Left ventricle myocardium superior (tissue), 1 donor: ENCODE results near the gene TXNRD1. TPM values are rescaled to one million over a fixed set of nuclear protein-coding genes. Genes with fewer than 3 reads are reported as not detected.
A peak's percentile ranks its signal among the peaks of the same experiment; 100 is the strongest.
"Not testable (repeated sequence)": the region's sequence is repeated elsewhere in the genome, so short reads cannot be mapped to it uniquely, and the experiment has no call there.

Experiments
- ATAC-seq: fragments of 200-7000 bp; cut with Tn5 transposase; one replicate; pipeline ENCODE4 v1.9.1; 2020; ENCODE audit warnings: mild to moderate bottlenecking, moderate library complexity
- DNase-seq: peaks from one replicate; pipeline ENCODE4 v3.0.0-alpha.2; 2020
- intact Hi-C: fragments of 100-400 bp; cut with micrococcal nuclease; formaldehyde crosslinking; loops from one replicate; pipeline ENCODE4 v1.11.0; 2022
- total RNA-seq: library from RNA; stranded (reverse); fragmentation: NEBNext Ultra II Directional; extraction: Animal tissue kit (Norgen Biotek cat#: 25700); gene quantifications from one replicate; pipeline ENCODE4 v1.2.1, GENCODE V29; 2021
- donor health status: DM: no; HTN: yes; CAD: no; lungs with severe emphysema.

Gene TXNRD1
- total RNA-seq, 1 donor from 2014 or later: 88.0 TPM

DNA sequence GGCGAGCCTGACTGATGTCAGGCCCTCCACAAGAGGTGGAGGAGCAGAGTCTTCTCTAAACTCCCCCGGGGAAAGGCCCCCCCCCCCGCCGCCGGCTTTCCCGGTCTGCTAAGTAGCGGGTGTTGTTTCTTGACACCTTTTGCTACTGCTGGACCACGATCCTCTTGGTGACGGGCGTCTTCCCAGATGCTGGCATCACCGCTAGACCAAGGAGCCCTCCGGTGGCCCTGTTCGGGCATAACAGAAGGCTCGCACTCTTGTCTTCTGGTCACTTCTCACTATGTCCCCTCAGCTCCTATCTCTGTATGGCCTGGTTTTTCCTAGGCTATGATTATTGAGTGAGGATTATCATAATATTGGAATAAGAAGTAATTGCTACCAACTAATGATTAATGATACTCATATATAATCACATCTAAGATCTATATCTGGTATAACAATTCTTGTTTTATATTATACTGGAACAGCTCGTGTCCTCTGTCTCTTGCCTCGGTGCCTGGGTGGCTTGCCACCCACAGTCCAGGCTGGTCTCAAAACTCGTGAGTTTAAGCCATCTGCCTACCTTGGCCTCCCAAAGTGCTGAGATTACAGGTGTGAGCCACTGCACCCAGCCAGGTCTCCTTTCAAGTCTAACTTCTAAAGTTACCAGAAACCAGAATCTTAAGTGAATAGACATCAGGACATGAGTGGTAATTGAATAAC, 78.7 kb downstream of the TXNRD1 start:
- ATAC-seq, intact Hi-C loops: not testable (repeated sequence)
- DNase-seq: peak; percentile 54

DNA sequence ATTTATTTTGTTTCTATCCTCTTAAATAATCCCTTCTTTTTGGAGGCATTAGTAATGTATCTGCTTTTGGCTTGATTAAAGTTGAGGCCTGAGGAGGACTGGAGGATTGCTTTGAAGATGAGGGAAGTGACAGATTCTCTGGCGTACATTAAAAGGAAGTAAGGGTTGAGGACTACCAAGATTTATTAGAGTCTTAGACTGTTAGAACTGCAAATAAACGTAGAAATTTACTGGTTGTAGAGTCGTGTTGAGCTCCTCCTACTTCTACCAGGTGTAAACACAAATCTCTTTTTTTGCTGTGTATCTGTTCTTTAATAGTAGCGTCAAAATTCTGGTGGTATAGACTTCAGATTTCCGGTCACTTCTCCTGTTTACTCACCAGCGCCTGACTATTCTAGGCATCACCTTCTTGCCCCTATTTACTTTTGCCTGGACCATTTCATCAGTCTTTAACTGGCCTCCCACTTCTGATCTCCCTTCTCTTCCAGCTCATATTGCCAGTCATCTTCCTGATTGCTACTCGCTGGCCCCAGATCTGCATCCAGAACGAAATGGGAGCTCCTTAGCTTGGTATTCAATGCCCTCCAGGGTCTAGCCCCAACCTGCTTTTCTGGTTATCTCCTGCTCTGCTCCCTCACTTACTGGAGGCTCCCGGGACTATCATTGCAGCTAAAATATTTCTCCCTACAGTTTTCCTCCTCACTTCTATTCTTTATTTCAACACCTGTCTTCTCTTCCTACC, 79.5 kb downstream of the TXNRD1 start:
- DNase-seq (no peak), ATAC-seq (no peak)
- intact Hi-C loops: no loop called here

DNA sequence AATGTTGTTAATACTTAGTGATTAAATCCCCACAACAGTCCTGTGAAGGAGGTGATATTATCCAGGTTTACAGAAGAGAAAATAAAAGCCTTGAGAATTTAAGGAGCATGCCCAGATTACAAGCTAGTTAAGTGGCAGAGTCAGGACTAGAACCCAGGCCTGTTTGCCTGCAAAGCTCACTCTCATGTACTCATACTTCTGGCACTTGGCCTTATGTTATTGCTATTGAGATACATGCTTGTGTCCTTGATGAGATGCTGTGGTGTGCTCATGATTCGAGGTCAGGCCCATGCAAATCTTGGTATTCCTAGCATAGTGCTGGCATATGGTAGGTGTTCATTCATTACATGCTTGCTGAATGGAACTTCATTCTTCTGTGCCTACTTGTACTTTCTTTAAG, 80.4 kb downstream of the TXNRD1 start:
- intact Hi-C loops: no loop called here
- ATAC-seq: no peak

DNA sequence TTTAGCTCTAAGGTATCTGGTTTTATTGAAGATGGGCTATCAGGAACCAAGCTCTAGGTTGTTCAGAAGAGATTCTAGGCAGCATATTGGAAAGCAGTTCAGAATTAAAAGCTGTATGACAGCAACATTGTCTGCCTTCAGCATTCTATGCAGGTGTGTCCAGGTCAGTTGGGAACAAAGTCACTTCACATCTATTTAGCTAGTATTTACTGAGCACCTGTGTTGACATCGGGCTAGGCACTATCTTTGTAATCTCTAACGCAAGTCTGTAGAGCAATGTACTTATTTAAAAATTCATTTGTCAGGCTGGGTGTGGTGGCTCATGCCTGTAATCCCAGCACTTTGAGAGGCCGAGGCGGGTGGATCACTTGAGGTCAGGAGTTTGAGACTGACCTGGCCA, 81.1 kb downstream of the TXNRD1 start:
- ATAC-seq (no peak), DNase-seq (no peak)
- intact Hi-C loops: no loop called here

More for the DNA sequence above, 80.4 kb downstream of the TXNRD1 start:
- no peak for DNase-seq

DNA sequence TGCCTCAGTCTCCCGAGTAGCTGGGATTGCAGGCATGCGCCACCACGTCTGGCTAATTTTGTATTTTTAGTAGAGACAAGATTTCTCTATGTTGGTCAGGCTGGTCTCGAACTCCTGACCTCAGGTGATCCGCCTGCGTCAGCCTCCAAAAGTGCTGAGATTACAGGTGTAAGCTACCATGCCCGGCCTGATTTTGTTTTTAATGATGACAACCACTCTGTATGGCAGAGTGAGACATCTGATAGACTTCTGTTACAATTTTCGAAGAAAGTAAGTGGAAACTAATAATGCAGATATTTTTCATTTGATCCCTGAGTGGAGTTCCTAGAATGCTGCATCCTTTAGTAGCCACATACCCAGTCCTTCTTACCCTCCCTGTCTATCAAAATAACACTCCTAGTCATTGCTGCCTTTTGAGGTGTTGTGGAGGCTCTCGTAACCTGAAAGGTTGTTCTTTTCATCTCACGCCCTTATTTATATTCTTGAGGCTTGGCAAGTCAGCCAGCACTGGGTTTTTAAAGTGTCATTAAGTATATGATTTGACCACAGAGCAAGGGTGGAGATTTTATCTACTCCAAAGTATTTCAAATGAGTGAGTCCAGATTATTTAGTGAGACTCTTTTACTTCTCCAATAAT, 82.0 kb downstream of the TXNRD1 start:
- intact Hi-C loops: no loop called here

DNA sequence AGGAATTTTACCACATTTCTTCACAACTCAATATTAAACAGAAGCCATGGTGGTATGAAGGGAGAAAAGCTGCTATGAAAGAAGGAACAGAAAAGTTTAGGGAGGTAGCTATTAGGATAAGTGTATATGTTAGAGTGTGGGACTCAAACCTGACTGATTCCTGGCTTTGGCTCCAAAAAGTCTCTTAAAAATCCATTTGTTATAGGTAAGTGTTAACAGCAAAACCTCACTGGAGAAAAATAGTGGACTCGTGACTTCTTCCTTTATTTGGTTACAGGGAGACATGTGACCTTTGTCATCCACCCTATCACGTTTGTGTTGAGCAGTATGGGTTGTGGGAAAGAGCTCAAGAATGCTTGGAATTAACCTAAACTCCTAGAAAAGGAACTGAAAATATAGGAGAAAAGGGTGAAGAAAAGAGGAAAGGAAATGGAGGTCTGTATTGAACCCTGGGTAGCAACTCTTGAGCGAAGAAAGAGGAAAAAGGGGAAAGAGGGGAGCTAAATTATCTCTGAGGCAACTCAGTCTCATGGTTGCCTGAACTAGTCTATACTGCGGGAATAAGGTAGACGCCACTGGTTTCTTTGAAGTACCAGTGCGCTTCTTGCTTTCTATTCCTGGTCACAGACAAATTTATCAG, 84.4 kb downstream of the TXNRD1 start:
- intact Hi-C loops: no loop called here
- DNase-seq (no peak), ATAC-seq (no peak)

More for the DNA sequence above, 82.0 kb downstream of the TXNRD1 start:
- no peak for DNase-seq
- ATAC-seq: no peak

DNA sequence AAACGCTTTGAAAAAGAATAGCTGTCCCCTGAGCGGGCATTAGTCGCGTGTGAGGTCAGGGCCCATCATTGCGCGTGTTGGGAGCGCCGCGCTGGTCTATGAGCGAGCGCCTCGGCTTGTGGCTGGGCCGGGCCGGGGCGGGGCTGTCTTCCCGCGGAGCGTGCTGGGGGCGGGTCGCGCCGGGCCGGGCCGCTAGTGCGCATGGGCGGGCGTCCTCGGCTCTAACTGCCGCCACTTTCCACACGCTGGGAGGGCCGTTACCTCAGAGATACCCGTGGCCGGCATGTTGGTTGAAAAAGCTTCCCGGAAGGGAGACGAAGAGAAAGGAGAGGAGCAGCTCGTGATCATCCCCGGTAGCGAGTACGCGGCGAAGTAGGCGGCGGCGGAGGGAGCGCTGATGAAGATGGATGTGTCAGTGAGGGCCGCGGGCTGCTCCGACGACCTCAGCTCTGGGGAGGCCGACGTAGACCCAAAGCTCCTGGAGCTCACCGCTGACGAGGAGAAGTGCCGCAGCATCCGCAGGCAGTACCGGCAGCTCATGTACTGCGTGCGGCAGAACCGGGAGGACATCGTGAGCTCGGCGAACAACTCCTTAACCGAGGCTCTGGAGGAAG, 88.1 kb downstream of the TXNRD1 start, which contains the start of gene EID3:
Gene EID3, plus strand, starts transcription at position 202 of the 614 bp plus-strand sequence. Its CDS starts 196 bp downstream, at position 398.
- peak; percentile 96 for DNase-seq
- intact Hi-C loops: no loop called here

DNA sequence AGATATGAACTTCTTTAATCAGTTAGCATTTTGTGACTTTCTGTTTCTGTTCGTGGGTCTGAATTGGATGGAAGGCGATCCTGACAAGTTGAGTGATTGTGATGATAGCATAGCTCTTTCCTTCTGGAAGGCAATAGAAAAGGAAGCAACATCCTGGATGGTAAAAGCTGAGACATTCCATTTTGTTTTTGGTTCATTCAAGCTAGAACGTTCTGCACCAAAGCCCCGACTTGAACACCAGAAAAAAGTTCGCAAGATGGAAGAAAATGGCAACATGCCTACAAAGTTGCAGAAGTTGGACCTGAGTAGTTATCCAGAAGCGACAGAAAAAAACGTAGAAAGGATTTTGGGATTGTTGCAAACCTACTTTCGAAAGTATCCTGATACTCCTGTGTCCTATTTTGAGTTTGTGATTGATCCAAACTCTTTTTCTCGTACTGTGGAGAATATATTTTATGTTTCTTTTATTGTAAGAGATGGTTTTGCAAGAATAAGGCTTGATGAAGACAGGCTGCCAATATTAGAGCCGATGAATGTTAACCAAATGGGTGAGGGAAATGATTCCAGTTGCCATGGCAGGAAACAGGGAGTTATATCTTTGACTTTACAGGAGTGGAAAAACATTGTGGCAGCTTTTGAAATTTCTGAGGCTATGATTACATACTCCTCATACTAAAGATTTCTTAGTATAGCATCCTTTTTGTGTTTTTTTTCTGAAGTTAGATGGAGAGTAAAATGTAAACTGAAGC, 88.9 kb downstream of the TXNRD1 start:
- intact Hi-C loops: no loop called here
- DNase-seq: no peak
- ATAC-seq: no peak

More for the DNA sequence above, 88.1 kb downstream of the TXNRD1 start, which contains the start of gene EID3:
- peak; percentile 100 for ATAC-seq

DNA sequence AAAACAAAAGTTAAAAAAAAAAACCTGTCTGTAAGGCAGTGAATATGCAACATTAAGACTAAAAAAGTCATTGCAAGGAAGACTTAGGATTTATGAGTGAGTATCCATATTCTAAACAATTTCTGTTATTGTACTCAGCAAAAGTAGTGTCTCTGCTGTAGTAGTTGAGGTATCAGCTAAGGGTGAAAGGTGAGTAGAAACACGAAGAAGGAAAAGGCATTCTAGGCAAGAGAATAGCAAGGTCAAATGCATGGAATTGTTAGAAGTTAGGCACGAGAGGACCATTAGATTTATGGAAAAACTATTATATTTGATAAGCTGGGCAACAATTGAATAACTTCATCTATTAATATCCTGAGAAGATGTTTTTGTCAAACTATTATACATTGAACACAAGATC, 89.8 kb downstream of the TXNRD1 start:
- intact Hi-C loops: no loop called here
- ATAC-seq: no peak
- DNase-seq: no peak

DNA sequence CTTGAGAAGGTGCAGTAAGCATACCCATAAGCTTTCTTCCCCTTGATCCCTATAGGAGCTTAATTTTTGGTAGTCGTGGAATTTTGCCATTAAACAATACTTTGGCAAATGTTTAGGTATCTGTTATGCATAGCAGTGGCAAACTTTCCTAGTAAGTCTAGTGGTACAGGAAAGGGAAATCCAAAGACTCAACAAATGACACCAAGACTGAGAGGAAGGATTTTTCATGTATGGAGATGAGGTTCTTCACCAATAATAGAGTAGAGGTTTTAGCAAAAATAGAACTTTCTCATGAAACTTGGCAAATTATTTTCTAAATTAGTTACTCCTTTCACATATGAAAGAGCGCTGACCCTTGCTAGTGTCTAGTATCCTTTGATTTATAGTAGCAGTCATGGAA, 90.8 kb downstream of the TXNRD1 start:
- DNase-seq (no peak), ATAC-seq (no peak)
- intact Hi-C loops: no loop called here

DNA sequence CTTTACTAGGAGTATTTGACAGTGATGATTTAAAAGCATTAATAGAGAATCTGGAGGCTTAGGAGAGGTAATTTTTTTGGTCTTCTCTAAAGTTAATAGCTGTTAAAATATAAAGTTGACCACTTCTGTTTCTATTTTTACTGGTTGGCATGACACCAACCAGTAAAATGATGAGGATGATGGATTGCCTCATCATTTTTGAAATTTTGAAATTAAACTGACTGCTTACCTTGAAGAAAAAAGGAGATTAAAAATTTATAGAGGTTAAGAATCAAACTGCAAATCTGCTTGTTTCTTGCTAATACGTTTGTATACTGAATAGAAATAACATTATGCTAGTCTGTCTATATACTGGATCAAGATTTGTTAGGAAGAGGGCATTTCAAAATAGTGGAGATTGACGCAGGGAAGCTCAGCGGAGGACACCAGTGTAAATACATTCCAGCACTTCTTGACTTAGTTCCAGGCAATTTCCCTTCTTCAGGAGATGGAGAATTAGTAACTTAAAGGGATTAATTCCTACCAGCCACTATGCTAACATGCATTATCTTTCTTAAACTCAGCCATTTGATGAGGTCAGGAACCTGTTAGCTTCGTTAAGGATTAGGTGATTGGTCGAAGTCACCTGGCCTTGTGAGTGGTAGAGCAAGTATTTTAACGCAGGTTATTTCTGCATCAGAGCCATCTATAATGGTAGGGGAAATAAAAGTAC, 91.5 kb downstream of the TXNRD1 start:
- ATAC-seq: no peak
- DNase-seq: no peak
- intact Hi-C loops: no loop called here

DNA sequence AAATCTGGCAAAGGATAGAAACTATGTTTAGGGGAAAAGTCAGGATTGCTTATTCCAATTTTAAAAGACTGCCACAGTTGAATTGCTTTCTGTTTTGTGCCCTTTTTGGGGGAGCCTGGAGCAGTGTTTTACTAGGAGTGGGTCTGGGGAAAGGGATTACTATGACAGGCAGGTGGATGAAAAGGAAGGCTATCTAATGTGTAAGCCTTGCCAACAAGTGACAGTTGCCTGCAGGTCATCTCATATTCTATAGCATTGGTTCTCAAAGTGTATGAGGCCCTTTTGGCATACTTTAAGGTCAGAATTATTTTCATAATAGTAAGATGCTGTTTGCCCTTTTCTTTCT, 92.0 kb downstream of the TXNRD1 start:
- no peak for ATAC-seq
- intact Hi-C loops: no loop called here
- DNase-seq: no peak

DNA sequence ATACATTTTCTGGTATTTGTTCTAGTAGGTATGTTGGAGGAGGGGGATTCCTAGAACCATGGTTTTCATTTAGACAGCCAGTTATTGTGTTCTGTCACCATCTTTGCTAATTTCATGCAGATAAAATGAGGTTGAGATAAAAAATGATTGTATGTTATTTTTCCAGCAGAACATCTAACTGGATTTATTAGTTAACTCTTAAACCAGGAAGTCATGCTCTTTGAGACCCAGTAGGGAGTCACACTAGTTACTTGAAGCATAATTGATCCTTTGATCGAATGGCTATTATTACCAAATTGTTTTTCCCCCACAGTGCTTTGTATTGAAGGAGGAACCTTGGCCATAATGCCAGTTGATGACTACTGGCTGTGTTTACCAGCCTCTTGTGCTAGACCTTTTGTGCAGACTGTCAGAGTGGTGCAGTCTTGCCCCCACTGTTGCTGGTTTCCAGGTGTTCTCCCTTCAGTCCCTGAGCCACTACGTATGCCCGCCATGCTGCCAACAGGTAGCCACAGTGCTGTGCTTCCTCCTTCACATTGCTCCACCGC, 93.9 kb downstream of the TXNRD1 start:
- intact Hi-C loops: no loop called here

DNA sequence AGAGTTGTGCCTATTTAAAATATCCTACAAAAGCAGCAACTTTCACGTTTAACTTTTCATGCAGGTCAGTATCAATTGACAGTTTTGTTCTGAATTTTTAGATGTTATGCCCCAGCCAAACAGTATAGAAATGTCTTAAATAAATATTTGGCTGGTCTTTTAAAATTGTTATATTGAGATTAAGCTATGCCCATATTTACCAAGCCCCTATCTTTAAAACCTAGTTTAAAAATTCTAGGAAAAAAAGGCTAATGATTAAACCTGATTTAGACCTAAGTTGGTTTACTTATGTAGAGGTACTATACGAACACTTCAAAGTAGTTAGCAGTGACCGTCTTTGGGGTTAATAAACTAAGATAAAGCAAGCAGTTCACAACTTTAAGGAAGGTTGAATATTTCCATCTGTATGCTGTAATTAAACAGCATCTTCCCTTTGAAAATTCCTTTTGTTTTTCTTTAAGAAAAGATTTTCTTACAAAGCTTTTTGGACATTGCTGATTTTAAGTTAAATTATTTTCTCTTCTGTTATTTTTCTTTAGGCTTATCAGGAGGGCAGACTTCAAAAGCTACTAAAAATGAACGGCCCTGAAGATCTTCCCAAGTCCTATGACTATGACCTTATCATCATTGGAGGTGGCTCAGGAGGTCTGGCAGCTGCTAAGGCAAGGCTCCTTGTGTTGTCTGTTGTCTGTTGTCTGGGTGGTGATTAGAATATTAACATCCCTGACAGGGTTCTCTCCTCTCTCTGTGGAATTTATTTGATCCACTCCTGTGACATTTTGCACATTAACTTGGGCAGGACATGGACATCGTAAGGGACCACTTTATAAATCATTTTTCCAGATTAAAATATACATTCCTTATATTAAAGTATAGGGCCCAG, 95.4 kb downstream of the TXNRD1 start:
- intact Hi-C loops: no loop called here
- ATAC-seq (no peak), DNase-seq (no peak)

More for the DNA sequence above, 93.9 kb downstream of the TXNRD1 start:
- no peak for ATAC-seq
- DNase-seq: no peak

DNA sequence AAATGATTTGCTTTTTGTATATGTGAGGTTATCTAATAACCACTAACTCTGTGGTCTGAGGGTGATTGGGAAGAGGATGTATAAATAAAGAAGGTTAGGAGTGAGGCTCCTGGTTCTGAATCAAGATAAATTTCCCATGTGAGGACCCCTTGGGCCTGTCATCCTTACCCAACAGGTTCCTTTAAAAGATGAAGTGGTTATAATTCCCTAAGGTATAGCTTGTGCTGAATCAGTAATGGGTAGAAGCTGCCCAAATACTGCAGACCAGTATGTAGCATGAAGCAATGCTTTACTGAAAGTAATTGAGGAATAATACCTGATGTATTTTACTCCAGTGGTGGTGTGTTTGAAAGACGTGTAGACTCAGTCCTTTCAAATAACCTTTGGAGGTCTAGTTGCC, 96.6 kb downstream of the TXNRD1 start:
- ATAC-seq: no peak
- intact Hi-C loops: no loop called here
- no peak for DNase-seq

DNA sequence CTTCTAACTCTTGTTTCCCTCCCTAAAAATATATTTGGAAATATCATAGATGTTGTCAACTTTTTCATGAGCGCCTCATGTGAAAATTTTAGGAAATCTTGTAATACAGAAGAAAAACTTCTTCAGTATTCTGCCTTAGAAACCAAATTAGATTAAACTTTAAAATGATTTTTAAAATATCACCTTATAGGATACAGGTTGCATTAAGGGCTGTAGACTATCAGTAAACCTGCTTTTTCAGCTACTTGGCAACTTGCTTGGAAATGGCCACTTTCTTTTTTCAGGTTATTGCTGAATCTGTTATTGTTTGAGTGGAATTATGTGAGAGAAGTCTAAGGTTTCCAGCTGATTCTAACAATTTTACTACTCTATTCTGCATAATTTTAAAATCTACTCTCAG, 97.1 kb downstream of the TXNRD1 start:
- ATAC-seq: no peak
- intact Hi-C loops: no loop called here
- DNase-seq: no peak
